CD8-positive, alpha-beta memory T cell (primary cell): ENCODE measurements around the gene RIPOR3. TPM values are rescaled to one million over a fixed set of nuclear protein-coding genes. Genes with fewer than 3 reads are reported as not detected.
"Not testable (repeated sequence)": the region's sequence is repeated elsewhere in the genome, so short reads cannot be mapped to it uniquely, and the experiment has no call there.

Experiments used
- CTCF ChIA-PET: fragments of 350-600 bp; sonication (Branson Sonifier 250); formaldehyde crosslinking; loops from one replicate; lab custom pipeline; 2021; ENCODE audit warnings: antibody characterized with exemption; lab: Charles Lee
- POLR2A ChIA-PET: fragments of 350-600 bp; sonication (Branson Sonifier 250); formaldehyde crosslinking; loops from one replicate; lab custom pipeline; 2021; ENCODE audit warnings: antibody characterized with exemption; lab: Charles Lee
- DNase-seq, 5 donors: peaks; one replicate each; pipeline versions ENCODE4 v3.0.0 to v3.0.0-alpha.2; 2020 to 2022; ENCODE audit warnings: mixed read lengths in 1 of 5
- H3K27ac ChIP-seq: one replicate; pipeline ENCODE4 v1.7.0; 2013; ENCODE audit warnings: low read depth, mild to moderate bottlenecking, low read length, moderate library complexity
- H3K27me3 ChIP-seq: 2 replicates; pipeline ENCODE4 v1.7.0; 2013; ENCODE audit warnings: low read length, mild to moderate bottlenecking; ENCODE audit not compliant: insufficient read depth, poor library complexity, severe bottlenecking
- H3K36me3 ChIP-seq: 2 replicates; pipeline ENCODE4 v1.7.0; 2013; ENCODE audit warnings: mild to moderate bottlenecking, low read length, moderate library complexity; ENCODE audit not compliant: insufficient read depth
- H3K4me1 ChIP-seq: 2 replicates; pipeline ENCODE4 v1.7.0; 2013; ENCODE audit warnings: mild to moderate bottlenecking, low read length, moderate library complexity; ENCODE audit not compliant: insufficient read depth
- H3K4me3 ChIP-seq: 2 replicates; pipeline ENCODE4 v1.7.0; 2013; ENCODE audit warnings: mild to moderate bottlenecking, low read length
- H3K9me3 ChIP-seq: 2 replicates; pipeline ENCODE4 v1.7.0; 2013; ENCODE audit warnings: mild to moderate bottlenecking, low read length
- H3K27ac Mint-ChIP-seq, 8 donors: one replicate each; pipeline ENCODE4 v1.8.0; 2020 to 2021; ENCODE audit warnings: mixed read lengths in 8 of 8, mild to moderate bottlenecking in 6 of 8, inconsistent platforms in 3 of 8, moderate library complexity in 3 of 8
- H3K27me3 Mint-ChIP-seq, 2 donors: one replicate each; pipeline ENCODE4 v1.8.0; 2020 to 2021; ENCODE audit warnings: mixed read lengths in 2 of 2, mild to moderate bottlenecking in 1 of 2, moderate library complexity in 1 of 2
- H3K36me3 Mint-ChIP-seq, 3 donors: one replicate each; pipeline ENCODE4 v1.8.0; 2020 to 2021; ENCODE audit warnings: mixed read lengths in 3 of 3, inconsistent platforms in 1 of 3, mild to moderate bottlenecking in 1 of 3
- H3K4me1 Mint-ChIP-seq, 3 donors: one replicate each; pipeline ENCODE4 v1.8.0; 2020 to 2021; ENCODE audit warnings: mixed read lengths in 3 of 3, inconsistent platforms in 1 of 3, mild to moderate bottlenecking in 1 of 3
- H3K4me3 Mint-ChIP-seq, 7 donors: one replicate each; pipeline ENCODE4 v1.8.0; 2020 to 2021; ENCODE audit warnings: mixed read lengths in 7 of 7, mild to moderate bottlenecking in 6 of 7, moderate library complexity in 4 of 7, inconsistent platforms in 2 of 7
- H3K9me3 Mint-ChIP-seq, 5 donors: one replicate each; pipeline ENCODE4 v1.8.0; 2020 to 2022; ENCODE audit warnings: mixed read lengths in 5 of 5, mild to moderate bottlenecking in 3 of 5, moderate library complexity in 2 of 5, inconsistent platforms in 1 of 5
- polyA plus RNA-seq: library from polyadenylated mRNA; unstranded; fragments of 300-500 nt; fragmentation: Illumina TruSeq; gene quantifications from one replicate; pipeline ENCODE4 v1.2.3, GENCODE V29; 2021
- total RNA-seq, 2 experiments: library from RNA; stranded (reverse); gene quantifications; one replicate each; pipeline ENCODE4 v1.2.3, GENCODE V29; 2021

The RIPOR3 gene
- total and polyA plus RNA-seq, 3 experiments from 2014 or later: 1.8 TPM; not detected in 2

GRCh38 chr20:50646483-50646996 is 44.8 kb downstream of the RIPOR3 start:
- Mint-ChIP-seq H3K27me3 (peaks cover 11 to 15% of the 10 kb centered on the region in 2 donors), H3K4me1 (no peaks in the 10 kb centered on the region), H3K36me3 (no peaks in the 10 kb centered on the region), H3K27ac (no peak overlapping the region), H3K4me3 (no peak overlapping the region), H3K9me3 (peaks cover 0 to 2% (median 0%) of the 10 kb centered on the region in 5 donors)
- Histone ChIP-seq H3K36me3 (no peaks in the 10 kb centered on the region), H3K9me3 (peaks cover 3% of the 10 kb centered on the region), H3K4me3 (no peak overlapping the region), H3K27me3 (no peaks in the 10 kb centered on the region), H3K27ac (no peak overlapping the region), H3K4me1 (no peaks in the 10 kb centered on the region)
- POLR2A ChIA-PET: no interaction called here
- CTCF ChIA-PET: no interaction called here
- DNase-seq: no peak

- Mint-ChIP-seq H3K27ac (no peak overlapping the region), H3K9me3 (peaks cover 0 to 2% (median 0%) of the 10 kb centered on the region in 5 donors), H3K4me3 (no peak overlapping the region), H3K27me3 (peaks cover 7 to 15% of the 10 kb centered on the region in 2 donors), H3K36me3 (no peaks in the 10 kb centered on the region), H3K4me1 (no peaks in the 10 kb centered on the region)
- Histone ChIP-seq H3K9me3 (peaks cover 3% of the 10 kb centered on the region), H3K36me3 (no peaks in the 10 kb centered on the region), H3K4me1 (no peaks in the 10 kb centered on the region), H3K27me3 (no peaks in the 10 kb centered on the region), H3K27ac (no peak overlapping the region), H3K4me3 (no peak overlapping the region)
- no peak for DNase-seq
- ChIA-PET POLR2A (no interaction called here), CTCF (no interaction called here)
Measured at GRCh38 chr20:50645253-50646068, 45.9 kb downstream of the RIPOR3 start.

GRCh38 chr20:50642288-50642803 is 49.0 kb downstream of the RIPOR3 start:
- Mint-ChIP-seq H3K9me3 (no peaks in the 10 kb centered on the region), H3K27me3 (peaks cover 6 to 11% of the 10 kb centered on the region in 2 donors), H3K36me3 (no peaks in the 10 kb centered on the region), H3K4me3 (no peak overlapping the region), H3K27ac (no peak overlapping the region), H3K4me1 (no peaks in the 10 kb centered on the region)
- Histone ChIP-seq H3K9me3 (peaks cover 3% of the 10 kb centered on the region), H3K4me3 (no peak overlapping the region), H3K36me3 (no peaks in the 10 kb centered on the region), H3K27me3 (no peaks in the 10 kb centered on the region), H3K4me1 (no peaks in the 10 kb centered on the region), H3K27ac (no peak overlapping the region)
- ChIA-PET CTCF (interaction anchor here (0.7 kb wide), 1 partner anchor 89 kb away, joined by 3 read pairs; the partner anchor contains the start of gene PARD6B), POLR2A (no interaction called here)
- DNase-seq: no peak

GRCh38 chr20:50641625-50642287 is 49.6 kb downstream of the RIPOR3 start:
- H3K4me1 ChIP-seq, H3K36me3 ChIP-seq, H3K9me3 ChIP-seq, H3K4me3 ChIP-seq, H3K36me3 Mint-ChIP-seq, CTCF ChIA-PET, H3K27ac Mint-ChIP-seq, H3K4me3 Mint-ChIP-seq, H3K4me1 Mint-ChIP-seq, H3K9me3 Mint-ChIP-seq, H3K27ac ChIP-seq, POLR2A ChIA-PET, H3K27me3 ChIP-seq, DNase-seq: not testable (repeated sequence)
- peaks cover 6 to 11% of the 10 kb centered on the region in 2 donors for H3K27me3 Mint-ChIP-seq

- H3K9me3 Mint-ChIP-seq, H3K36me3 ChIP-seq, H3K27ac ChIP-seq, H3K4me1 Mint-ChIP-seq, H3K27ac Mint-ChIP-seq, H3K4me3 ChIP-seq, H3K4me1 ChIP-seq, H3K4me3 Mint-ChIP-seq, H3K27me3 ChIP-seq, CTCF ChIA-PET, DNase-seq, H3K36me3 Mint-ChIP-seq, H3K27me3 Mint-ChIP-seq, POLR2A ChIA-PET, H3K9me3 ChIP-seq: not testable (repeated sequence)
Measured at GRCh38 chr20:50639971-50640711, 51.2 kb downstream of the RIPOR3 start.

- H3K27ac Mint-ChIP-seq, H3K36me3 Mint-ChIP-seq, POLR2A ChIA-PET, H3K4me1 Mint-ChIP-seq, H3K4me3 ChIP-seq, H3K27me3 ChIP-seq, DNase-seq, CTCF ChIA-PET, H3K36me3 ChIP-seq, H3K9me3 Mint-ChIP-seq, H3K4me3 Mint-ChIP-seq, H3K4me1 ChIP-seq, H3K27me3 Mint-ChIP-seq, H3K27ac ChIP-seq, H3K9me3 ChIP-seq: not testable (repeated sequence)
Measured at GRCh38 chr20:50638015-50638847, 53.1 kb downstream of the RIPOR3 start.

GRCh38 chr20:50636601-50637540 is 54.5 kb downstream of the RIPOR3 start:
- H3K27ac ChIP-seq: no peak overlapping the region
- H3K4me3 ChIP-seq: no peak overlapping the region
- H3K36me3 Mint-ChIP-seq: no peaks in the 10 kb centered on the region
- H3K4me1 Mint-ChIP-seq: peaks cover 0 to 3% (median 0%) of the 10 kb centered on the region in 3 donors
- no peak overlapping the region for H3K4me3 Mint-ChIP-seq
- H3K27ac Mint-ChIP-seq: peak overlapping the region in 1 of 8 donors; percentile 94
- peaks cover 2 to 3% of the 10 kb centered on the region in 2 donors for H3K27me3 Mint-ChIP-seq
- no peaks in the 10 kb centered on the region for H3K9me3 ChIP-seq
- ChIA-PET POLR2A (no interaction called here), CTCF (interaction anchor here (1.3 kb wide), 1 partner anchor 20 kb away, joined by 5 read pairs; no protein-coding TSS in a partner anchor)
- H3K9me3 Mint-ChIP-seq: no peaks in the 10 kb centered on the region
- H3K27me3 ChIP-seq: no peaks in the 10 kb centered on the region
- no peak for DNase-seq
- H3K36me3 ChIP-seq: no peaks in the 10 kb centered on the region
- H3K4me1 ChIP-seq: no peaks in the 10 kb centered on the region
